ENCODE results near the gene FKBP2.
A peak's percentile ranks its signal among the peaks of the same experiment; 100 is the strongest.

Gene FKBP2

GRCh38 chr11:64252003-64252872 lies 11.3 kb downstream of the FKBP2 start:
- Histone ChIP-seq H3K4me1 (peaks cover 0 to 43% (median 37%) of the 10 kb centered on the region in 4 donors), H3K4me3 (peak overlapping the region; percentile 81 to 96), H3K27ac (peak overlapping the region; percentile 82), H3K9me3 (no peaks in the 10 kb centered on the region), H3K36me3 (peaks cover 8 to 32% (median 28%) of the 10 kb centered on the region in 3 donors), H3K27me3 (no peaks in the 10 kb centered on the region)
- peak in 1 of 2 experiments; percentile 10 for TF ChIP-seq CTCF (IDR thresholded peaks at IDR 0.05)
- intact Hi-C loops (cut with DNase I; ENCODE audit: low total_unique reads), result no loop called here
- DNase-seq, result peak in 1 of 2 donors; percentile 86

GRCh38 chr11:64253043-64253442 lies 12.1 kb downstream of the FKBP2 start:
- peaks cover 0 to 37% (median 32%) of the 10 kb centered on the region in 4 donors for H3K4me1 ChIP-seq

GRCh38 chr11:64253481-64253880 lies 12.6 kb downstream of the FKBP2 start:
- Histone ChIP-seq H3K9me3 (no peaks in the 10 kb centered on the region), H3K4me1 (peaks cover 0 to 37% (median 31%) of the 10 kb centered on the region in 4 donors), H3K27me3 (no peaks in the 10 kb centered on the region), H3K4me3 (no peak overlapping the region), H3K27ac (peak overlapping the region; percentile 1 to 82), H3K36me3 (peaks cover 8 to 44% (median 38%) of the 10 kb centered on the region in 3 donors)
- intact Hi-C loops (cut with DNase I; ENCODE audit: low total_unique reads), result no loop called here
- TF ChIP-seq CTCF (IDR thresholded peaks at IDR 0.05), result no peak
- DNase-seq, result peak; percentile 56 to 87

More at GRCh38 chr11:64253043-64253442, 12.1 kb downstream of the FKBP2 start:
- Histone ChIP-seq H3K9me3 (no peaks in the 10 kb centered on the region), H3K27me3 (no peaks in the 10 kb centered on the region), H3K4me3 (peak overlapping the region; percentile 81 to 96), H3K36me3 (peaks cover 8 to 40% (median 33%) of the 10 kb centered on the region in 3 donors), H3K27ac (peak overlapping the region; percentile 82)
- intact Hi-C loops (cut with DNase I; ENCODE audit: low total_unique reads), result no loop called here
- DNase-seq, result no peak
- TF ChIP-seq CTCF (IDR thresholded peaks at IDR 0.05), result no peak

GRCh38 chr11:64254326-64254725 lies 13.4 kb downstream of the FKBP2 start:
- Histone ChIP-seq H3K27ac (peak overlapping the region; percentile 1 to 82), H3K4me3 (no peak overlapping the region), H3K4me1 (peaks cover 0 to 37% (median 31%) of the 10 kb centered on the region in 4 donors), H3K27me3 (no peaks in the 10 kb centered on the region), H3K9me3 (no peaks in the 10 kb centered on the region), H3K36me3 (peaks cover 8 to 53% (median 46%) of the 10 kb centered on the region in 3 donors)
- TF ChIP-seq CTCF (IDR thresholded peaks at IDR 0.05), result no peak
- intact Hi-C loops (cut with DNase I; ENCODE audit: low total_unique reads), result no loop called here
- no peak for DNase-seq

GRCh38 chr11:64255135-64256128 lies 14.5 kb downstream of the FKBP2 start:
- no peaks in the 10 kb centered on the region for H3K27me3 ChIP-seq
- H3K36me3 ChIP-seq, result peaks cover 16 to 64% (median 55%) of the 10 kb centered on the region in 3 donors
- H3K27ac ChIP-seq, result no peak overlapping the region
- H3K4me3 ChIP-seq, result no peak overlapping the region
- intact Hi-C loops (cut with DNase I; ENCODE audit: low total_unique reads), result no loop called here
- H3K4me1 ChIP-seq, result peaks cover 0 to 34% (median 30%) of the 10 kb centered on the region in 4 donors
- TF ChIP-seq CTCF (IDR thresholded peaks at IDR 0.05), result no peak
- no peak for DNase-seq
- H3K9me3 ChIP-seq, result no peaks in the 10 kb centered on the region

All from tibial artery (tissue), 4 donors.